Activated CD4-positive, alpha-beta T cell treated with anti-CD3 and anti-CD28 coated beads, Interleukin-2, amount 10 ng/mL, durations not matched to agents 7 days and 5 days (primary cell): ENCODE data around the gene POLDIP3. TPM values are rescaled to one million over a fixed set of nuclear protein-coding genes. Genes with fewer than 3 reads are reported as not detected.
A peak's percentile ranks its signal among the peaks of the same experiment; 100 is the strongest.

Experiments
- CTCF ChIA-PET: fragments of 350-600 bp; sonication (Branson Sonifier 250); formaldehyde crosslinking; loops from one replicate; lab custom pipeline; 2021; ENCODE audit warnings: antibody characterized with exemption; lab: Charles Lee
- POLR2A ChIA-PET: fragments of 350-600 bp; sonication (Branson Sonifier 250); formaldehyde crosslinking; loops from one replicate; lab custom pipeline; 2021; ENCODE audit warnings: antibody characterized with exemption; lab: Charles Lee
- DNase-seq: peaks from one replicate; pipeline ENCODE4 v3.0.0-alpha.2; 2020
- H3K27ac Mint-ChIP-seq: one replicate; pipeline ENCODE4 v1.8.0; 2021; ENCODE audit warnings: mild to moderate bottlenecking, moderate library complexity, mixed read lengths
- H3K27me3 Mint-ChIP-seq: one replicate; pipeline ENCODE4 v1.8.0; 2021; ENCODE audit warnings: mixed read lengths
- H3K36me3 Mint-ChIP-seq: one replicate; pipeline ENCODE4 v1.8.0; 2021; ENCODE audit warnings: low read depth, mixed read lengths
- H3K4me1 Mint-ChIP-seq: one replicate; pipeline ENCODE4 v1.8.0; 2021; ENCODE audit warnings: mixed read lengths
- H3K4me3 Mint-ChIP-seq: one replicate; pipeline ENCODE4 v1.8.0; 2021; ENCODE audit warnings: mild to moderate bottlenecking, moderate library complexity, mixed read lengths
- H3K9me3 Mint-ChIP-seq: one replicate; pipeline ENCODE4 v1.8.0; 2021; ENCODE audit warnings: mixed read lengths
- total RNA-seq, 2 experiments: library from RNA; stranded (reverse); gene quantifications; one replicate each; pipeline ENCODE4 v1.2.3, GENCODE V29; 2021

POLDIP3 gene
- total RNA-seq, 2 experiments from 2014 or later, result 83.4 to 97.7 TPM

DNA sequence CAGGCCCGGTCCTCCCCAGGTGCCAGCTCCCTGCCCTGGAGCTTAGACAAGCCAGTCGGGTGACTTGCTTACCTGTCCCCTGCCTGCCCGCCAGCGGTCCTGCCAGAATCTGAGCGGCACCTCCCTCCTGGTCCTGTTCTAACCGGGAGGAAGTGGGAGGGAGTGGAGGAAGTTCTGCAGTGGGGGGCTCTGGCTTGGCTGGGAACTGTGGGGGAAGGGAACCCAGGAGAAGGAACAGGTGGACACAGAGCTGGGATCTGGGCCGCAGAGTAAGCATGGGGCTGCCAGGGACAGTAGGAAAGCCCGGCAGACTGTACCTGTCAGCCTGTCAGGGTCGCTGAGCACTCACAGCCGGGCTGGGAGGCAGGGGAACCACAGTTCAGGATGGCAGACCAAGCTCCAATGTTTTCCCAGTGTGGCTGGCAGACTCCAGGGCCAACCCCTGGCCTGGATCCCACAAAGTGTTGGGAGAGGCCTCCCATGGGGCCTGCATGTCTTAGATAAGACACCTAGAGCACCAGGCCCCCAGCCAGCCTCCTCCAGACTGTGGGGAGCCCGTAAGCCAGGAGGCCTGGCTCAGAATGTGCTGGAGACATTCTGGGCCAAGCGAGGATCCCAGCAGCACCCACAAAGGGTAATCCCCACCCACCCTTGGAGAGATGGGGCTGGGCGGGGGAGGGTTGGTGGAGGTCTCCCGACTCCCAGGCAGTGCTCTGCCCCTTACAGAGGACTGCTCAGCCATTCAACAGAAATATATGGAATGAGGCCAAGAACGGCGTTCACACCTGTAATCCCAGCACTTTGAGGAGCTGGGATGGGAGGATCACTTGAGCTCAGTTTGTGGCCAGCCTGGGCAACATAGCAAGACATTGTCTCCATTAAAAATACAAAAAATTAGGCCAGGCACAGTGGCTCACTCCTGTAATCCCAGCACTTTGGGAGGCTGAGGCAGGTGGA is 32.2 kb upstream of the POLDIP3 start:
- peaks cover 2% of the 10 kb centered on the region for H3K36me3 Mint-ChIP-seq

GRCh38 chr22:42645938-42646568 is 31.4 kb upstream of the POLDIP3 start:
- CTCF ChIA-PET, result interaction anchor here (0.8 to 1.7 kb wide), 3 partner anchors 9 to 24 kb away, joined by 3 to 5 read pairs (median 5); no protein-coding TSS in a partner anchor
- Mint-ChIP-seq H3K27ac (no peak overlapping the region), H3K36me3 (peaks cover 2% of the 10 kb centered on the region), H3K4me3 (no peak overlapping the region), H3K4me1 (peaks cover 24% of the 10 kb centered on the region), H3K27me3 (no peaks in the 10 kb centered on the region), H3K9me3 (no peaks in the 10 kb centered on the region)
- DNase-seq, result no peak
- POLR2A ChIA-PET, result no interaction called here

More for the DNA sequence above, 32.2 kb upstream of the POLDIP3 start:
- ChIA-PET CTCF (interaction anchor here (0.7 to 1.7 kb wide), 4 partner anchors 9 to 24 kb away, joined by 3 to 5 read pairs (median 4); no protein-coding TSS in a partner anchor), POLR2A (no interaction called here)
- Mint-ChIP-seq H3K4me3 (peak overlapping the region; percentile 89), H3K9me3 (no peaks in the 10 kb centered on the region), H3K27ac (peak overlapping the region; percentile 85), H3K4me1 (peaks cover 24% of the 10 kb centered on the region), H3K27me3 (no peaks in the 10 kb centered on the region)
- DNase-seq, result no peak

DNA sequence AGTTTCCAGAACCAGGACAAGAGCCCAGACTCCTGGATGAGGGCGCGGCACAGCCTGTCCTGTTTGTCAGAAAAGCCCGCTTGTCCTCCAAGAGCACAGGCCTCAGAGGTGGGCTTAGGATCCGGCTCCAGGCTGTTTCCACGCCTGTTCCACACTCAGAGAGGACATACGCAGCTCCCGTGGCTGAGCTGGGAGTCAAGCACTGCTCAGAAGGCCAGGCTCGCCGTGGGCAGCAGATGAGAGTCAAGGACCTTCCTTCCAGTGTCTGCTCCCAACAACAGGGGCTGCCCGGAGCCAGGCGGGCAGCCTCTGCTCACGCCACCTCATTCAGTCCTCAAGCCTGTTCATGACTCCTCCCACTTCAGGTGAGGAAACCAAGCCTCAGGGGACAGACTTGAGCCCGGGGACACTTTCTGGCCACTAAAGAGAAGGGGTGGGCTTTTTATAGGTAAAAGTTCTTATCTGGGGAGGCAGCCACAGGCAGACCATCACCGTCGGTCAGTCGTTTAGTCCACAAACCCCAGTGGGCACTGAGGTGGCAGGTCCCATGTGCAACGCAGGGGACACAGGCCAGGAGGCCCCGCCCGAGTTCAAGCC is 30.8 kb upstream of the POLDIP3 start:
- H3K9me3 Mint-ChIP-seq, result no peaks in the 10 kb centered on the region
- POLR2A ChIA-PET, result no interaction called here
- H3K27ac Mint-ChIP-seq, result no peak overlapping the region
- H3K4me3 Mint-ChIP-seq, result no peak overlapping the region
- H3K4me1 Mint-ChIP-seq, result peaks cover 25% of the 10 kb centered on the region
- H3K27me3 Mint-ChIP-seq, result no peaks in the 10 kb centered on the region
- DNase-seq, result no peak
- CTCF ChIA-PET, result interaction anchor here (1.7 kb wide), 1 partner anchor 23 kb away, joined by 5 read pairs; no protein-coding TSS in a partner anchor
- H3K36me3 Mint-ChIP-seq, result peaks cover 2% of the 10 kb centered on the region

DNA sequence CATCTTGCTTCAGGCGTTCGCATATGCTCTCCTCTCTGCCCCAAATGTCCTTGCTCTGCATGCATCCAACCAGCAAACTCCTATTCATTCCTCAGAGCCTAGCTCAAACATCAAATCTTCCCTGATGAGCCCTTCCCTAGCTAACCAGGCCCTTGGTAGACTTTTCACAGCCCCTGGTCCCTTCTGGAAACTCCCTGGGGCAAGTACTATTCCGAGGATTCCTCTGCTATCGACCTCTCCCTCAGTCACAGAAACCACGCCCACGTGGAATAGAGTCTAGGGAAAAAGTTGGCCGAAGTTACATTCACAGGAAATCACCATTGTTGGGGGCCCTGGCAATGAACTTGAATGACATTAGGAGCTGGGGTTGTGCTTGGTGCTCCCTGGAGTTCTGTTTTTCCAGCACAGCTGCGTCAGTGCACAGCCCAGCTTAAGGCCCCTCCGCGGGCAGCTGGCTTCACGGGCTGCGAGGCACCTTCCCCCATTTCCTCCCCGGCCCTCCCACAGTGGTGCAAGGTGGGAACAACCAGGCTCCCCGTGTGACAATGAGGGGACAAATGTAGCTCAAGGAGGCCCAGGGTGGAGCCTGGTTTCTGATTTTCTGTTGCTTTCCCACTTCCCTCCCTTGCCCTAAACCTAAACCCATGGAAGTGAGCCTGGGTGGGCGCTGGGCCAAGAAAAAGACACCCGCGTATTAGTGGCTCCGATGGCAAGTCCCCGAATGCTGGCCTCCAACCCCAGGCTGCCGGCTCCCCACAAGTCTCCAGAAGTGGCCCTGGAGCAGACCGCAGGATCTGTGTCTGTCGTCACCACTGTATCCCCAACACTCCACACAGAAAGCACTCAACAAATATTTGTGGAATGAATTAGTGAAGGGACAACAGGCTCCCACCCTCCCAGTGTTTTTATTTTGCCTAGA is 30.0 kb upstream of the POLDIP3 start:
- ChIA-PET CTCF (interaction anchor here (0.6 kb wide), 1 partner anchor 9 kb away, joined by 5 read pairs; no protein-coding TSS in a partner anchor), POLR2A (no interaction called here)
- no peak for DNase-seq
- Mint-ChIP-seq H3K4me3 (no peak overlapping the region), H3K9me3 (no peaks in the 10 kb centered on the region), H3K36me3 (peaks cover 2% of the 10 kb centered on the region), H3K4me1 (peaks cover 28% of the 10 kb centered on the region), H3K27me3 (no peaks in the 10 kb centered on the region), H3K27ac (no peak overlapping the region)

- no peaks in the 10 kb centered on the region for H3K9me3 Mint-ChIP-seq
- ChIA-PET CTCF (interaction anchor here (1.0 kb wide), 1 partner anchor 37 kb away, joined by 4 read pairs; no protein-coding TSS in a partner anchor), POLR2A (no interaction called here)
- H3K27ac Mint-ChIP-seq, result no peak overlapping the region
- H3K4me3 Mint-ChIP-seq, result no peak overlapping the region
- no peak for DNase-seq
- H3K27me3 Mint-ChIP-seq, result no peaks in the 10 kb centered on the region
- peaks cover 29% of the 10 kb centered on the region for H3K4me1 Mint-ChIP-seq
- peaks cover 2% of the 10 kb centered on the region for H3K36me3 Mint-ChIP-seq
Measured at GRCh38 chr22:42643634-42644421, 29.1 kb upstream of the POLDIP3 start.

DNA sequence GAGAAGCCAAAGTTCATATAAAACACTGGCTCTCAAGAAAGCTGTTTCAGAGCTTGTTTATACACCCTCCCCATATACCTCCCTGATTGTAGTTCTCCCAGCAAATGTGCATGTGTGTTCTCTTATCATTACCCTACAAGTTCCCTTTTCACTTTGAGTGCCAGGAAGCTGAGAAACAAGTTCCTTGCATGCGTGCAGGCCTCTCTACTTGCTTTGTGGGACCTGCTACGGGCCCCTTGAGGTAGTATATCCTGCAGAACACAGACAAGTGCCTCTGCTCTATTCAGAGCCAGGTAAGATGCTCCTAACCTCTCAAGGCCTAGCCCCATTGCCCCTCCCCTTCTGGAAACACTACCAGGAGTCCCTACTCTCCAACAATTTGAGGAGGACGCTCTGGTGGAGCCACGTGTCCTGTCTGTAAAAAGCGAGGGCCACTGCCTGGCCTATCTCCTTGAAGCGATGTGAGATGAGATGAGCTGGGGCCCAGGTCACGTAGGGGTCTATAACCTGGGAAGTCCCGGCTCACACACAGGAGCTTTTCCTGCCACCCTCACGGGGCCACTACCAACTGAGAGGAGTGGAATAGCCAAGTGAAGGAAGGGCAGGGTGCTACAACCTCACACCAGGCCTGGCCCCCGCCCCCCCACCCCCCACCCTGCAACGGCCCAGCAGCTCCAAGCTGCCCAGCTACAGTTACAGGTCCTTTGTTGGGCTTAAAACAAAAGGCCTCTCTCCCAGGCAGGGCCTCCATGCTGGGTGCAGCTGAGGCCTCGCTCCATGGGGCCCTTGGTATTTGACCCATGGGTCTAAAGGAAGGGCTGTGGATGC is 28.3 kb upstream of the POLDIP3 start:
- Mint-ChIP-seq H3K27me3 (no peaks in the 10 kb centered on the region), H3K4me3 (no peak overlapping the region), H3K4me1 (peaks cover 27% of the 10 kb centered on the region), H3K9me3 (no peaks in the 10 kb centered on the region), H3K27ac (no peak overlapping the region), H3K36me3 (no peaks in the 10 kb centered on the region)
- CTCF ChIA-PET, result interaction anchor here (1.0 kb wide), 1 partner anchor 36 kb away, joined by 4 read pairs; no protein-coding TSS in a partner anchor
- POLR2A ChIA-PET, result no interaction called here
- DNase-seq, result no peak

DNA sequence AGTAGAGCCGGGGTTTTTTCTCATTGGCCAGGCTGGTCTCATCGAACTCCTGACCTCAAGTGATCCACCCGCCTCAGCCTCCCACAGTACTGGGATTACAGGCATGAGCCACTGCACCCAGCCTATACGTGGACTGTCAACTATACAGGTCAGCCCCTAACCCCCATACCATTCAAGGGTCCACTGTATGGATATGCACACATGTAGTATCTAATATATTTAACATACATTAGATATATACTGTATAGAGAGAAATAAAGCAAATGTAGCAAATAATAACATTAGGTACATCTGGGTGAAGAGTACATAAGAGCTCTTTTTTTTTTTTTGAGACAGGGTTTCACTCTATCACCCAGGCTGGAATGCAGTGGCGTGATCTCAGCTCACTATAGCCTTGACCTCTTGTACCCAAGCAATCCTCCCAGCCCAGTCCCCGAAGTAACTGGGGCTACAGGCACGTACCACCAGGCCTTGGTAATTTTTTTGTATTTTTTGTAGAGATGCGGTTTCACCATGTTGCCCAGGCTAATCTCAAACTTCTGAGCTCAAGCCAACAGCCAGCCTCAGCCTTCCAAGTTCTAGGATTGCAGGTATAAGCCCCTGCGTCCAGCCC is 27.2 kb upstream of the POLDIP3 start:
- peaks cover 18% of the 10 kb centered on the region for H3K4me1 Mint-ChIP-seq
- H3K27me3 Mint-ChIP-seq, result no peaks in the 10 kb centered on the region
- ChIA-PET POLR2A (no interaction called here), CTCF (no interaction called here)
- no peak overlapping the region for H3K27ac Mint-ChIP-seq
- no peaks in the 10 kb centered on the region for H3K9me3 Mint-ChIP-seq
- H3K36me3 Mint-ChIP-seq, result peaks cover 3% of the 10 kb centered on the region
- no peak for DNase-seq
- H3K4me3 Mint-ChIP-seq, result no peak overlapping the region

GRCh38 chr22:42639541-42640241 is 25.0 kb upstream of the POLDIP3 start:
- Mint-ChIP-seq H3K36me3 (peaks cover 6% of the 10 kb centered on the region), H3K27me3 (no peaks in the 10 kb centered on the region), H3K4me3 (no peak overlapping the region), H3K27ac (no peak overlapping the region), H3K9me3 (no peaks in the 10 kb centered on the region), H3K4me1 (peaks cover 11% of the 10 kb centered on the region)
- CTCF ChIA-PET, result interaction anchor here (0.6 kb wide), 1 partner anchor 10 kb away, joined by 3 read pairs; no protein-coding TSS in a partner anchor
- no peak for DNase-seq
- POLR2A ChIA-PET, result no interaction called here

DNA sequence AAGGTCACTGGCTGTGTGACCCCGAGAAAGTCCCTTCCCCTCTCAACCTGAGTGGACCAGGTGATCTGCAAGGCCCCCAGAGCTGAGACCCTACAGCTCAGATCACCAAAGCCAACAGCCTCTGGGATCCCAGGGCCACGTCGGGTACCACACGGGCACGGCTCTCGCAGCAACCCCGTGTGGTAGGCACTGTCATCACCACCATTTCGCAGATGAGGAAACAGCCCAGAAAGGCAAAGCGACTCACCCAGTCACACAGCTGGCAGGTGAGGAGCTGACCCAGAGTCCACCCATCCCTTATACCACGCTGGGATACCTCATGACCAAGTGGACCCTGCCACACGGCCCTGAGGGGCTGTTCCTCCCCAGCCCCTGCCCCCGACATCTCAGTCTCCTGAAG is 22.9 kb upstream of the POLDIP3 start:
- Mint-ChIP-seq H3K27me3 (no peaks in the 10 kb centered on the region), H3K27ac (no peak overlapping the region), H3K36me3 (peaks cover 6% of the 10 kb centered on the region), H3K4me1 (peaks cover 7% of the 10 kb centered on the region), H3K9me3 (no peaks in the 10 kb centered on the region), H3K4me3 (no peak overlapping the region)
- POLR2A ChIA-PET, result interaction anchor here (0.5 to 0.7 kb wide), 3 partner anchors 12 to 252 kb away, joined by 3 to 6 read pairs (median 4); no protein-coding TSS in a partner anchor
- no peak for DNase-seq
- CTCF ChIA-PET, result interaction anchor here (0.8 to 2.0 kb wide), 3 partner anchors 9 to 14 kb away, joined by 3 to 5 read pairs (median 4); no protein-coding TSS in a partner anchor

- H3K27ac Mint-ChIP-seq, result no peak overlapping the region
- peaks cover 7% of the 10 kb centered on the region for H3K4me1 Mint-ChIP-seq
- POLR2A ChIA-PET, result no interaction called here
- no peak overlapping the region for H3K4me3 Mint-ChIP-seq
- DNase-seq, result no peak
- CTCF ChIA-PET, result interaction anchor here (1.6 to 2.0 kb wide), 2 partner anchors 10 to 12 kb away, joined by 4 to 5 read pairs; no protein-coding TSS in a partner anchor
- H3K9me3 Mint-ChIP-seq, result no peaks in the 10 kb centered on the region
- no peaks in the 10 kb centered on the region for H3K27me3 Mint-ChIP-seq
- H3K36me3 Mint-ChIP-seq, result peaks cover 7% of the 10 kb centered on the region
Measured at GRCh38 chr22:42636506-42636905, 21.8 kb upstream of the POLDIP3 start.
